Esophagus squamous epithelium (tissue), 5 donors: ENCODE results near the gene FBXW11. TPM values are rescaled to one million over a fixed set of nuclear protein-coding genes. Genes with fewer than 3 reads are reported as not detected.

Experiments used
- DNase-seq: peaks from one replicate; lab custom pipeline; 2025; lab: John Stamatoyannopoulos, UW
- H3K27ac ChIP-seq, 4 donors: fragments of 200-600 bp; sonication (generic); one replicate each; pipeline ENCODE4 v1.5.1; 2016 to 2019; ENCODE audit warnings: mild to moderate bottlenecking in 1 of 4
- H3K27me3 ChIP-seq, 4 donors: fragments of 200-600 bp; sonication (generic); 1 replicate in 3 of 4; 2 replicates in 1 of 4; pipeline versions ENCODE4 v1.5.1 to v1.6.0; 2017 to 2021; ENCODE audit warnings: antibody characterized with exemption in 1 of 4
- H3K36me3 ChIP-seq, 3 donors: fragments of 200-600 bp; sonication (generic); one replicate each; pipeline ENCODE4 v1.5.1; 2016 to 2019
- H3K4me1 ChIP-seq, 3 donors: fragments of 200-600 bp; sonication (generic); one replicate each; pipeline ENCODE4 v1.5.1; 2017 to 2019
- H3K4me3 ChIP-seq, 4 donors: fragments of 200-600 bp; sonication (generic); 1 replicate in 3 of 4; 2 replicates in 1 of 4; pipeline ENCODE4 v1.5.1; 2016 to 2019; ENCODE audit warnings: mild to moderate bottlenecking in 2 of 4, moderate library complexity in 1 of 4
- H3K9me3 ChIP-seq, 3 donors: fragments of 200-600 bp; sonication (generic); one replicate each; pipeline ENCODE4 v1.5.1; 2016 to 2019
- POLR2A ChIP-seq, 4 donors: fragments of 450-650 bp; IDR thresholded peaks; one replicate each; pipeline ENCODE4 v1.6.1; 2017; ENCODE audit warnings: antibody characterized with exemption in 4 of 4, mild to moderate bottlenecking in 4 of 4, moderate library complexity in 3 of 4
- WGBS, 2 donors: methylation state at CpG; one replicate each; pipeline ENCODE4 v1.1.5; 2018; 5-methylcytosine and 5-hydroxymethylcytosine counted together
- intact Hi-C: fragments of 100-400 bp; cut with DNase I; formaldehyde crosslinking; loops from one replicate; pipeline ENCODE4 v1.15.0; 2022
- total RNA-seq, 4 donors: library from RNA; depleted of rRNA; stranded (reverse); fragments of >200 nt; gene quantifications; one replicate each; pipeline ENCODE4 v1.1.0, GENCODE V29; 2016
- TF ChIP-seq, protein P1 (sequence below), 6 experiments: fragments of 450-650 bp in 4 of 6; fragments of 200-600 bp in 2 of 6; sonication (generic) in 2 of 6; IDR thresholded peaks; one replicate each; pipeline ENCODE4 v1.5.1; 2016 to 2019; ENCODE audit warnings: antibody characterized with exemption in 6 of 6, mild to moderate bottlenecking in 4 of 6, moderate library complexity in 4 of 6
- donor health status: DM: yes; HTN: yes; CAD: no.

The FBXW11 gene
- total RNA-seq, 4 donors from 2014 or later = 43.5 to 63.2 (median 49.0) TPM

DNA sequence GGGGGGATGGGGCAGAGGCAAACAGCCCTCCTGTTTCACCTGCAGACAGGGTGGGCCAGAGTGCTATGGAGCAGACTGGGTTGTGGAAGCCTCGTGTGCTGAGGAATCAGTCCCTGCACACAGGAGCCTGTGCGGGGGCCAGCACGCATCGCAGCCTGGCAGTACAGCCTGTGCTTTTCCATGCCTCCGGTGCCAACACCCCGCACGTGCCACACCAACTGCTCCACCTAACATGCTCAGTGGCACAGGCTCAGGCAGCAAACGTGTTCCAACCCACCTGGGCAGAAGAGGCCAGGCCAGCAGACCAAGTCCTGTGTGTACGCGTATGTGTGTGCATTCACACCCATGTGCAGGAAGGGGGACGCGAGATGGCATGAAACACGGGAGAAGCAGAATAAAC lies 37.4 kb upstream of the FBXW11 start:
- no peak for DNase-seq
- no peak overlapping the region for H3K4me3 ChIP-seq
- peaks cover 0 to 19% (median 9%) of the 10 kb centered on the region in 3 donors for H3K36me3 ChIP-seq
- TF ChIP-seq, protein P1, sequence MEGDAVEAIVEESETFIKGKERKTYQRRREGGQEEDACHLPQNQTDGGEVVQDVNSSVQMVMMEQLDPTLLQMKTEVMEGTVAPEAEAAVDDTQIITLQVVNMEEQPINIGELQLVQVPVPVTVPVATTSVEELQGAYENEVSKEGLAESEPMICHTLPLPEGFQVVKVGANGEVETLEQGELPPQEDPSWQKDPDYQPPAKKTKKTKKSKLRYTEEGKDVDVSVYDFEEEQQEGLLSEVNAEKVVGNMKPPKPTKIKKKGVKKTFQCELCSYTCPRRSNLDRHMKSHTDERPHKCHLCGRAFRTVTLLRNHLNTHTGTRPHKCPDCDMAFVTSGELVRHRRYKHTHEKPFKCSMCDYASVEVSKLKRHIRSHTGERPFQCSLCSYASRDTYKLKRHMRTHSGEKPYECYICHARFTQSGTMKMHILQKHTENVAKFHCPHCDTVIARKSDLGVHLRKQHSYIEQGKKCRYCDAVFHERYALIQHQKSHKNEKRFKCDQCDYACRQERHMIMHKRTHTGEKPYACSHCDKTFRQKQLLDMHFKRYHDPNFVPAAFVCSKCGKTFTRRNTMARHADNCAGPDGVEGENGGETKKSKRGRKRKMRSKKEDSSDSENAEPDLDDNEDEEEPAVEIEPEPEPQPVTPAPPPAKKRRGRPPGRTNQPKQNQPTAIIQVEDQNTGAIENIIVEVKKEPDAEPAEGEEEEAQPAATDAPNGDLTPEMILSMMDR (IDR thresholded peaks at IDR 0.05) = no peak
- no peak for TF ChIP-seq POLR2A (IDR thresholded peaks at IDR 0.05)
- H3K27ac ChIP-seq = no peak overlapping the region
- H3K27me3 ChIP-seq = no peaks in the 10 kb centered on the region
- H3K9me3 ChIP-seq = no peaks in the 10 kb centered on the region
- H3K4me1 ChIP-seq = peaks cover 0 to 7% (median 0%) of the 10 kb centered on the region in 3 donors
- intact Hi-C loops = loop anchor here (5.0 kb wide), 1 partner anchor 132 kb away; no protein-coding TSS in a partner anchor
- WGBS, 2 donors = 70 to 83% methylated on average over 6 to 10 of the region's 13 CpGs

- intact Hi-C loops = loop anchor here (5.0 kb wide), 1 partner anchor 130 kb away; no protein-coding TSS in a partner anchor
- Histone ChIP-seq H3K4me3 (no peak overlapping the region), H3K36me3 (peaks cover 0 to 18% (median 9%) of the 10 kb centered on the region in 3 donors), H3K9me3 (no peaks in the 10 kb centered on the region), H3K4me1 (peaks cover 0 to 7% (median 0%) of the 10 kb centered on the region in 3 donors), H3K27me3 (no peaks in the 10 kb centered on the region), H3K27ac (no peak overlapping the region)
- DNase-seq = no peak
- no peak for TF ChIP-seq POLR2A (IDR thresholded peaks at IDR 0.05)
- TF ChIP-seq, protein P1 (IDR thresholded peaks at IDR 0.05) = no peak
- 85 to 91% methylated on average over 11 to 13 of the region's 13 CpGs for WGBS, 2 donors
Observed at GRCh38 chr5:172042183-172042582, 35.7 kb upstream of the FBXW11 start.

- WGBS, 2 donors = 81 to 86% methylated on average over 3 of the region's 3 CpGs
- intact Hi-C loops = no loop called here
Observed at GRCh38 chr5:172038167-172038566, 31.7 kb upstream of the FBXW11 start.

GRCh38 chr5:172035049-172035448 lies 28.6 kb upstream of the FBXW11 start:
- Histone ChIP-seq H3K9me3 (peaks cover 0 to 4% (median 0%) of the 10 kb centered on the region in 3 donors), H3K27me3 (no peaks in the 10 kb centered on the region), H3K4me3 (no peak overlapping the region), H3K27ac (no peak overlapping the region), H3K4me1 (peaks cover 0 to 12% (median 0%) of the 10 kb centered on the region in 3 donors), H3K36me3 (no peaks in the 10 kb centered on the region)
- WGBS, 2 donors = 6 to 20% methylated on average over 2 of the region's 2 CpGs
- TF ChIP-seq, protein P1 (IDR thresholded peaks at IDR 0.05) = no peak
- no peak for TF ChIP-seq POLR2A (IDR thresholded peaks at IDR 0.05)
- intact Hi-C loops = no loop called here
- DNase-seq = no peak

More at GRCh38 chr5:172038167-172038566, 31.7 kb upstream of the FBXW11 start:
- Histone ChIP-seq H3K9me3 (no peaks in the 10 kb centered on the region), H3K36me3 (no peaks in the 10 kb centered on the region), H3K4me1 (peaks cover 0 to 12% (median 0%) of the 10 kb centered on the region in 3 donors), H3K4me3 (no peak overlapping the region), H3K27me3 (no peaks in the 10 kb centered on the region), H3K27ac (no peak overlapping the region)
- no peak for DNase-seq
- TF ChIP-seq, protein P1 (IDR thresholded peaks at IDR 0.05) = no peak
- no peak for TF ChIP-seq POLR2A (IDR thresholded peaks at IDR 0.05)

- DNase-seq = no peak
- TF ChIP-seq, protein P1 (IDR thresholded peaks at IDR 0.05) = no peak
- TF ChIP-seq POLR2A (IDR thresholded peaks at IDR 0.05) = no peak
- Histone ChIP-seq H3K27me3 (no peaks in the 10 kb centered on the region), H3K9me3 (peaks cover 0 to 4% (median 0%) of the 10 kb centered on the region in 3 donors), H3K27ac (no peak overlapping the region), H3K36me3 (no peaks in the 10 kb centered on the region), H3K4me1 (peaks cover 0 to 12% (median 0%) of the 10 kb centered on the region in 3 donors), H3K4me3 (no peak overlapping the region)
- intact Hi-C loops = no loop called here
- 94 to 95% methylated on average over 4 of the region's 4 CpGs for WGBS, 2 donors
Observed at GRCh38 chr5:172031894-172032461, 25.5 kb upstream of the FBXW11 start.
